Measurements from ENCODE around the gene CASP3. TPM values are rescaled to one million over a fixed set of nuclear protein-coding genes. Genes with fewer than 3 reads are reported as not detected.

The CASP3 gene
- total and polyA plus RNA-seq, 2 donors (not counting 1 experiment from before 2014, with no cell fraction given): 7.9 to 15.8 TPM

DNA sequence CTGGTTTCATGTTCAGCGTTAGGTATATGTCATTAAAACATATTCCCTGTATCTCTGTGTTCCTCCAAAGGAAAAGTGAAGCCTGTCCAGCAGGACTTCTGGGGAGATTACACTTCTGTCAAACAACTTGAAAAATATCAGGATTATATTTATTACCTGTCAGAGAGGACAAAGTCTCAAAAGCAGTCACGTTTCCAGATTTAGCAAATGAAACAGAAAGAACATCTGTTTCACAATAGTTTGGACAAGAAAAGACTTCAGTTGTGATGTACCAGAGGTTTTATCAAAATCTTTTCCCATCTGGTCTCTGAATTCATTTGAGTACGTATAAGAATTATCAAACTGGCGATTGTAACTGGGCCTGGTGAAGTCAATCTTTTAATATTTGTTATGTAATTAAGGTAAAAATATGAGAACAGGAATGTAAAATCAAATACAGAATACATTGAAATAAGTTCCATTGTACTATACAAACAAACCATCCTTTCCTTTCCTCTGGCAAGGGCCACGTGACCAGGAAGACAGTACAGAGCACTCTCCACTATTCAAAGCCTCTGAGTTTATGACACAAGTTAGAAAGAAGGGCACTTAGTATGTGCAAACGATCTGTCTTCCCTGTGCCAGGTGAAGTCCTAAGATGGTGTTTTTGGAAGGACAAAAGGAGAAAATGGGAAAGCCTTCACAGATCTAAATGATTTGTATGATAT is 3.2 kb downstream of the CASP3 start:
- Histone ChIP-seq H3K27ac (ENCODE audit: low read length in 2 of 2) (peak overlapping the region in 1 of 2 donors; percentile 44), H3K4me3 (ENCODE audit: control extremely low read depth in 1 of 5, extremely low read depth in 1 of 5, insufficient read depth in 1 of 5, low read depth in 2 of 5, low read length in 4 of 5) (no peak overlapping the region), H4K20me1 (ENCODE audit: control insufficient read depth, insufficient read depth, low read length, poor library complexity, severe bottlenecking) (peaks cover 36% of the 10 kb centered on the region), H2AFZ (ENCODE audit: insufficient read depth, low read depth, low read length, poor library complexity, severe bottlenecking) (no peak overlapping the region), H3K4me1 (ENCODE audit: control insufficient read depth in 2 of 2, insufficient read depth in 2 of 2, low read length in 2 of 2) (peaks cover 24 to 30% of the 10 kb centered on the region in 2 donors), H3K4me2 (replicated peaks; ENCODE audit: low read depth, low read length, poor library complexity, severe bottlenecking) (no peak overlapping the region), H3K27me3 (replicated peaks in 1 of 4; ENCODE audit: control extremely low read depth in 1 of 4, control insufficient read depth in 3 of 4, insufficient read depth in 4 of 4, low read length in 3 of 4) (no peaks in the 10 kb centered on the region), H3K36me3 (replicated peaks in 1 of 2; ENCODE audit: control extremely low read depth in 1 of 2, control insufficient read depth in 1 of 2, extremely low read depth in 1 of 2, insufficient read depth in 2 of 2, low read length in 1 of 2) (peaks cover 1 to 12% of the 10 kb centered on the region in 2 experiments), H3K9ac (ENCODE audit: low read length) (no peak overlapping the region), H3K9me3 (ENCODE audit: control extremely low read depth in 1 of 3, control insufficient read depth in 2 of 3, insufficient read depth in 1 of 3, low read length in 2 of 3) (no peaks in the 10 kb centered on the region), H3K79me2 (ENCODE audit: control insufficient read depth, insufficient read depth, low read length) (peaks cover 84% of the 10 kb centered on the region)
- WGBS (ENCODE audit: insufficient coverage): no CpG with 5 or more reads among the region's 6 CpGs
- POLR2A ChIA-PET: no interaction called here
- no peaks in the 10 kb centered on the region for H3K9me3 Mint-ChIP-seq (ENCODE audit: insufficient read depth)
- intact Hi-C loops (cut with micrococcal nuclease): loop anchor here (5.0 kb wide), 1 partner anchor 566 kb away; no protein-coding TSS in a partner anchor
- DNase-seq (no peak), ATAC-seq (ENCODE audit: low read depth) (no peak)
- H3K4me3 Mint-ChIP-seq: no peak overlapping the region
- H3K27me3 Mint-ChIP-seq: no peaks in the 10 kb centered on the region
- no peak for TF ChIP-seq EZH2 (IDR thresholded peaks at IDR 0.05; ENCODE audit: borderline replicate concordance, insufficient read depth, low read depth, low read length, poor library complexity, severe bottlenecking)
- TF ChIP-seq, protein P1, sequence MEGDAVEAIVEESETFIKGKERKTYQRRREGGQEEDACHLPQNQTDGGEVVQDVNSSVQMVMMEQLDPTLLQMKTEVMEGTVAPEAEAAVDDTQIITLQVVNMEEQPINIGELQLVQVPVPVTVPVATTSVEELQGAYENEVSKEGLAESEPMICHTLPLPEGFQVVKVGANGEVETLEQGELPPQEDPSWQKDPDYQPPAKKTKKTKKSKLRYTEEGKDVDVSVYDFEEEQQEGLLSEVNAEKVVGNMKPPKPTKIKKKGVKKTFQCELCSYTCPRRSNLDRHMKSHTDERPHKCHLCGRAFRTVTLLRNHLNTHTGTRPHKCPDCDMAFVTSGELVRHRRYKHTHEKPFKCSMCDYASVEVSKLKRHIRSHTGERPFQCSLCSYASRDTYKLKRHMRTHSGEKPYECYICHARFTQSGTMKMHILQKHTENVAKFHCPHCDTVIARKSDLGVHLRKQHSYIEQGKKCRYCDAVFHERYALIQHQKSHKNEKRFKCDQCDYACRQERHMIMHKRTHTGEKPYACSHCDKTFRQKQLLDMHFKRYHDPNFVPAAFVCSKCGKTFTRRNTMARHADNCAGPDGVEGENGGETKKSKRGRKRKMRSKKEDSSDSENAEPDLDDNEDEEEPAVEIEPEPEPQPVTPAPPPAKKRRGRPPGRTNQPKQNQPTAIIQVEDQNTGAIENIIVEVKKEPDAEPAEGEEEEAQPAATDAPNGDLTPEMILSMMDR (IDR thresholded peaks at IDR 0.05): no peak
- CTCF ChIA-PET: interaction anchor here (2.7 kb wide), 1 partner anchor 382 kb away, joined by 10 read pairs; no protein-coding TSS in a partner anchor
- H3K27ac Mint-ChIP-seq: no peak overlapping the region
- peaks cover 60% of the 10 kb centered on the region for H3K4me1 Mint-ChIP-seq

All from B cell (primary cell).